Epithelial cell of proximal tubule (primary cell): ENCODE data around the gene EXOSC10. TPM values are rescaled to one million over a fixed set of nuclear protein-coding genes. Genes with fewer than 3 reads are reported as not detected.

Experiments
- DNase-seq: peaks from one replicate; pipeline ENCODE4 v3.0.0-alpha.2; 2011; ENCODE audit warnings: low read depth
- H3K4me3 ChIP-seq: 2 replicates; pipeline ENCODE4 v1.5.1; 2011; ENCODE audit warnings: low read depth, mild to moderate bottlenecking, low read length
- total RNA-seq: library from RNA; depleted of rRNA; stranded (reverse); fragments of >200 nt; gene quantifications from 2 replicates; pipeline ENCODE4 v1.2.3, GENCODE V29; 2015
- TF ChIP-seq, protein P1 (sequence below): conservative IDR thresholded peaks from 2 replicates; pipeline ENCODE4 v1.5.1; 2012; ENCODE audit warnings: low read depth, mild to moderate bottlenecking, low read length

EXOSC10 gene
- total RNA-seq, 1 donor from 2014 or later: 71.9 TPM

DNA sequence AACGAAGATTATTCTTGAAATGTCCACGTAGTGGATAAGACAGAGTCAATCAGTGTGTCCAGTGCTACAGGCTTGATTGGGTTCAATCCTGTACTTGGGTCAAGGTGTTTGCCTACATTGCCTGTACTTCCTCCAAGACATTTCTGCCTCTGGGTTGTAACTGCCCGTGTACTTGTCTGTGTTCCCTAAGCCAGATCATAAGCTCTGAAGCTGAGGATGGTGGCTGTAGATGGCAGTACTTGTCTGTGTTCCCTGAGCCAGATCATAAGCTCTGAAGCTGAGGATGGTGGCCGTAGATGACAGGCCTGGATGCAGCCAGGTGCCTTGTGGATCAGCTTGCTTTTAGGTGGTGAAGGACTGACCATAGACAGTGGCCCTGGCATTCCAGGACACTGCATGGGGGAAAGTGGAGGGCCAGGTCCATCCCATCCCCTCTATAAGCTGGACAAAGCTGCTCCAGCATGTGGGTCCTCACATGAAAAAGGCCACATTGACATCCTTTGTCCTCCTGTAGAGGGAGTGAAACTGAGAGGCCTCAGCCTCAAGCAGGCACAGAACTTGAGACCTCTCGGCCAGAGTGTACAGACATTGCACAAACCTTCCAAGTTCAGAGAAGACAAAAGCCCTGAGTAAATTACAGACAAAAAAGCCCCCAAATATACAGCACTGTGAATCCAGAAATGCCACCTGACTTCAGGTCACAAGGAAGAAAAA, 37.9 kb downstream of the EXOSC10 start:
- H3K4me3 ChIP-seq: no peak overlapping the region
- TF ChIP-seq, protein P1, sequence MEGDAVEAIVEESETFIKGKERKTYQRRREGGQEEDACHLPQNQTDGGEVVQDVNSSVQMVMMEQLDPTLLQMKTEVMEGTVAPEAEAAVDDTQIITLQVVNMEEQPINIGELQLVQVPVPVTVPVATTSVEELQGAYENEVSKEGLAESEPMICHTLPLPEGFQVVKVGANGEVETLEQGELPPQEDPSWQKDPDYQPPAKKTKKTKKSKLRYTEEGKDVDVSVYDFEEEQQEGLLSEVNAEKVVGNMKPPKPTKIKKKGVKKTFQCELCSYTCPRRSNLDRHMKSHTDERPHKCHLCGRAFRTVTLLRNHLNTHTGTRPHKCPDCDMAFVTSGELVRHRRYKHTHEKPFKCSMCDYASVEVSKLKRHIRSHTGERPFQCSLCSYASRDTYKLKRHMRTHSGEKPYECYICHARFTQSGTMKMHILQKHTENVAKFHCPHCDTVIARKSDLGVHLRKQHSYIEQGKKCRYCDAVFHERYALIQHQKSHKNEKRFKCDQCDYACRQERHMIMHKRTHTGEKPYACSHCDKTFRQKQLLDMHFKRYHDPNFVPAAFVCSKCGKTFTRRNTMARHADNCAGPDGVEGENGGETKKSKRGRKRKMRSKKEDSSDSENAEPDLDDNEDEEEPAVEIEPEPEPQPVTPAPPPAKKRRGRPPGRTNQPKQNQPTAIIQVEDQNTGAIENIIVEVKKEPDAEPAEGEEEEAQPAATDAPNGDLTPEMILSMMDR: no peak
- DNase-seq: no peak

DNA sequence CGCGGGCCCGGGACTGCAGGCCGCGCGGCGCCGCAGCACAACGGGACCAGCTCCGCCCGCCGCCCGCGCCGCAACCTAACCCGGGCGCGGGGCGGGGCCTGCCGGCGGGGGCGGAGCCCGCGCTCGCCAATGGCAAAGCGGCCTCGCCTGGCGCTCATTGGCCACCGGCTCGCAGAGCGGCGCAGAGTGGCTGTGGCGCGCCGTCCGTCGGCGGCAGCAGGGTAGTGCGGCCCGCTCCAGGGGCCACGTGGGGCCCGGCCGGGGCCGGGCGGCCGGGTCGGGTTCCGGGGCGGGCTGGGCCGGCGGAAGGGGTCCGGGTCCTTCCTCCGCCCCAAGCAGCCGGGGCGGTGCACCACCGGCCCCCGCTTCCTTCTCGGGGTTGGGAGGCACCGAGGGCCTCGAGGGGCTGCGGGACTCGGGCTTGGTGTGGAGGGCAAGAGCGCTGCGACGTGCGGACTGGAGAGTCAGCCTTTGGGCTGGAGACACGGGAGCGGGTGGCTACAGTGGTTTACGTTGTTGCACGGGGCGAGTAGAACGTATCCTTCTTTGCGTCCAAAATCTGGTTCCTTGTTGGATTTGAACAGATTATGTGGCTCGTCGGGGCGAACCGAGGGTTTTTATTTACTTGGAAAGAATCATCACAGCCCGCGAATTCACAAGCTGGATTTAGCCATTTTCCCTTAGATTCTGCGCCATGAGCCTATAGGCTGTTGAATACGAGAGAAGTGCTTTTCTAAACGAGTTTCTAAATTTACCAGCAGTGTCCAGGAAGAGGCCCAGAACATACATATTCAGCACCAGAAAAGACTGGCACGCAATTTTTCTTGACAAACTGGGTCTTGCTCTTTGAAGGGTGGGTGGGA, 39.5 kb downstream of the EXOSC10 start, which contains the start of gene SRM:
SRM (minus strand) TSS at position 51 of the 863 bp plus-strand sequence. CDS start 75 bp downstream, outside the sequence.
- H3K4me3 ChIP-seq: peak within 1 kb of the TSS; percentile 94
- TF ChIP-seq, protein P1: no peak
- no peak for DNase-seq

DNA sequence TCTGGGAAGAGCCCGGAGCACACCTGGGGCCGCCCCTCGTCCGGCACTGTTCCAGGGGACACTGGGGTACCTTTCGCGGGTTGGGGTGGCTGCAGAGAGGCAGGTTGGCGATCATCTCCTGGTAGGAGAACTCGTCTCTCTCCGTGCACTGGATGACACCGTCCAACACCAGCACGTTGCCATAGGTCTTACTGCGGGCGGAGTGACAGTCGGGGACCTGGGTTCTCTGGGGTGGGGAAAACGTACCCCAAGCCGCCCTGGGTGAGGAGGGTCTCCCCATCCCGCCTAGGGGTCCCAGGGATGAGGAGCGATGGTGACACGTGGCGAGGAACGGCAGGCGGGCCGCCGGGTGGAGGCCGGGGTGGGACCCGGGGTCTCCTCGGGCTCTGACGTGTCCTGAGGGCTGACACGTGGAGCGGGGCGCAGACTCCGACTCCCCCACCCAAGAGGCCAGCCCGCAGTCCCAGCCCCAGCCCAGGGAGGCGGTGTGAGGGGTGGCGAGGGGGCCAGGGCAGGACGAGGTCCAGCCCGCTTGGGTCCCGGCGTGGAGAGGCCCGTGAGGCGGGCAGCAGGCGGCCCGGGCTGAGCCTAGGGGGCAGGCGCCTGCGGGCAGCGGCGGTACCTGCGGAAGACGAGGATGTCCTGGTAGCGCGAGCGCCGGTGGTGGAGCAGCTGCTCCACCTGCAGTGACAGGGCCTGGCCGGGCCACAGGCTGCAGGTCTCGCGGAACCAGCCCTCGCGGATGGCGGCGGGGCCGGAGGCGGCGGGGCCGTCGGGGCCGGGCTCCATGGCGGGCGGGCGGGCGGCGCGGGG, 40.3 kb downstream of the EXOSC10 start:
- peak overlapping the region; percentile 94 for H3K4me3 ChIP-seq
- DNase-seq: no peak
- TF ChIP-seq, protein P1: no peak

DNA sequence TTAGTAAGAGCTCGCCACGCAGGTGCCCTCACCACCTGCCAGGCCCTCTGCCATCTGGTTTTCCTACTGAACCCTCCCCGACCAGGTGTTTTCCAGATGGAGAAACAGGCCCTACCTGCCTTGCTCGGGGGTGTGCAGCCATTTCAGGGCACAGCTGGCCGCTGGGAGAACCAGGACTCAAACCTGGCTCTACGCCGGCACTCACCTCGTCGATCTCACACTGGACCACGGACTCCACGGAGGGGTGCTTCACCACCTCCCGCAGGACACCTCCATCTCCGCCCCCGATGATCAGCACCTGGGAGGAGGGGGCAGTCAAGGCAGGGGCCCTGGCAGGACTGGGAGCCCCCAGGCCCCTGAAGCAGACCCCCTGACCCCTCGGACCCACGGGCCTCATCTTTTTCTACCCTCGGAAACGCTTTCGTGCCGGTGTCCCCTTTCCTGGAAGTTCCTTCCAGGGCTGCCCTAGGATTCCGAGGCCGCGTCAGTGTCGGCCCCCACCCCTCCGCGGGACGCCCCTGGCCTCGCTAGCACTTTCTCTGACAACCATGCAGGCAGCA, 41.0 kb downstream of the EXOSC10 start:
- peak overlapping the region; percentile 94 for H3K4me3 ChIP-seq
- no peak for DNase-seq
- TF ChIP-seq, protein P1: no peak

DNA sequence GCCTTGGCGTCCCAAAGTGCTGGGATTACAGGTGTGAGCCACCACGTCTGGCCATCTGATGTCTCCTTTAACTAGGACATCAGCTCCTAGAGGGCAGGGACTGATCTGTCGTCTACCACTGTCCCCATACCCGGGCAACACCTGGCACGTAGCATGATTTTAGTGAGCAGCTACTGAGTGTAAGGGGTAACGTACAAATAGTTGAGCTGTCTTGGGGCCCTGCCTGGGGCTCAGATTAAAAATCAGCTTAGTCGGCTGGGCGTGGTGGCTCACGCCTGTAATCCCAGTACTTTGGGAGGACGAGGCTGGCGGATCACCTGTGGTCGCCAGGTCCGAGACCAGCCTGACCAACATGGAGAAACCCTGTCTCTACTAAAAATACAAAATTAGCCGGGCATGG, 41.6 kb downstream of the EXOSC10 start:
- no peak overlapping the region for H3K4me3 ChIP-seq
- TF ChIP-seq, protein P1: no peak
- DNase-seq: no peak

DNA sequence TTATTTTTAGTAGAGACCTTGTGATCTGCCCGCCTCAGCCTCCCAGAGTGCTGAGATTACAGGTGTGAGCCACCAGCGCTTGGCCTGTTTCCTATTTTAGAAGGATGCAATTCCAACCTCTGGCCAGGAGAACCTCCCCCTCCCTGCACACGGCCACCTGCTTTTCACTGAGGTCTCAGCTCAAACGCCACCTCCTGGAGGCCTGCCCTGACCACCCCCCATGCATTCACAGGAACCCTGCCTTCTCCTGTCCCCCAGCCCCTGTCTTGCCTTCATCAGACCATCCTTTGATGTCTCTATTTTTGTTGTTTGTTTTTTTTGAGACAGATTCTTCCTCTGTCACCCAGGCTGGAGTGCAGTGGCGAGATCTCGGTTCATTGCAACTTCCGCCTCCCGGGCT, 42.2 kb downstream of the EXOSC10 start:
- no peak for DNase-seq
- TF ChIP-seq, protein P1: no peak
- no peak overlapping the region for H3K4me3 ChIP-seq
